NCI-H510A treated with DMSO at 0.1 percent for 48 hours (cell line): Measurements from ENCODE around the gene INTS11.
A peak's percentile ranks its signal among the peaks of the same experiment; 100 is the strongest.

ENCODE experiments used
- DNase-seq: peaks from one replicate; lab custom pipeline; 2025; lab: John Stamatoyannopoulos, UW

Gene INTS11

DNA sequence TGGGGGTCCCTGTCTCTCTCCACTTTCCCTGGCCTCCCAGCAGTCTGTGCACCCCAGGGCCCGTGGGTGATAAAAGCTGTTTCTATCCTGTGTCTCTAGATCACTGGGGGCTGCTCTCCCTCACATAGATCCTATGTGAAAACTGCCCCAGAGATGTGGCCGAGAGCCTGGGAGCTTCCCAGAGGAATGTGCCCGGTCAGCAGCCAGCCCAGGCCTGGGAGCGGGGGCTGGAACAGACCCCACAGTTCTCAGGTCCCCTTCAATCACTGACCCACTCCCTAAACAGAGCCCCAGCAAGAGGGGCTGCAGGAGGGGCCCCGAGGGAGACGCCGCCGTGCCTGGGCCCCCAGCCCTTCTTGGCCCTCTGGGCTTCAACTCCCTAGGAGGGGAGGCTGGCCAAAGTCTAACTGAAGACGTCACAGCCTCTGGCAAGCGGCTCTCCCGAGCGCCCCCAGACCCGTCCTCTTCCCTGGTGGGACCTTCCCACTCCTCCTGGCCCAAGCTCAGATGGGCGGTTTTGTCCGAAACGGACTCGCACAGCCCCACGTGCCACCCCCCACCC lies 33.5 kb upstream of the INTS11 start:
- no peak for DNase-seq

DNA sequence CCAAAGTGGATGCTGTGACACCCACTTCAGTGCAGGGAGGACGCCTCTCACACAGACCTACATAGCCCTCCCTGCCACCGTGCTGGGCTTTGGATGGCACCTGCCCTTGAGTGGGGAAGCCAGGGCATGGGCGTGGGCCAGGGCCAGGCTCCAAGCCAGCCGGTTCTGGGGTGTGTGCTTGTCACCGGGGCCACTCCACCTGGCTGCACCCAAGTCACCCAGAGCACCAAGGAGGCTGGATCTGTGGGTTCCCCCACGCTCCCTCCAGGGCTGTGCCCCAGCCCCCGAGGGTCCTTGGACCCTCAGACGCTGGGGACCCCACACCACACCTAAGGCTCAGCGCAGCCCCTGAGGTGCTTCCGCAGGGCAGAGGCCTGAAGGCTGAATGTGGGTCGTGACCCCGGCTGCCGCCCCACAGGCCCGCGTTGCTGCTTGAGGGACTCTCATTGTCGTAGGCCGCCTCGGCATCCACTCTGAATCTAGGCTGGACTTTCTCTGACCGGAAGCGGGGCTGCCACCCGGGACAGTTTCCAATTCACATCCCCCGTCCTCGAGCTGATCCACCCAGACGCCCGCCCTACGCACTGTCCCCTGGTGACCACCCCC lies 32.4 kb upstream of the INTS11 start:
- DNase-seq: no peak

DNA sequence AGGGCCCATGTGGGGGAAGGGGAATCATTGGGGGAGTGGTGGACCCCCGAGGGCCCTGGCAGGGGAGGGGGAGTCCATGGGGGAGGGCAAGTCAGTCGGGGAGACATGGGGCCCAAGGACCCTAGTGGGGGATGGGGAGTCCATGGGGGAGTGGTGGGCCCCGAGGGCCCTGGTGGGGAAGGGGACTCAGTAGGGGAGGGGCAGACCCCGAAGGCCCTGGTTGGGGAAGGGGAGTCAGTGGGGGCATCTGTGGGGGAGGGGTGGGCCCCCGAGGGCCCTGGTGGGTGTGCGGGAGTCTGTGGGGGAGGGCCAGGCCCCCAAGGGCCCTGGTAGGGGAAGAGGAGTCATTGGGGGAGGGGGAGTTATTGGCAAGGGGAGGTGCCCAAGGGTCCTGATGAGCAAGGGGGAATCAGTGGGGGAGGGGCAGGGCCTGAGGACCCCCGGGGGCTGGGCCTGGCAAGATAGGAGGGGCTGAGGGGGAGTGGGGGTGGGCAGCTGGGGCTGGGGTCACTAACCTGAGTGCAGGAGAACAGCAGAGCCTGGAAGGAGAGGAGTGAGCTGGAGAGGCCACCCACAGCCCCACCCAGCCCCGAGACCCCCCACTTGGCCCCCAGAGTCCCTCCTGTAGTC lies 31.8 kb upstream of the INTS11 start:
- no peak for DNase-seq

DNA sequence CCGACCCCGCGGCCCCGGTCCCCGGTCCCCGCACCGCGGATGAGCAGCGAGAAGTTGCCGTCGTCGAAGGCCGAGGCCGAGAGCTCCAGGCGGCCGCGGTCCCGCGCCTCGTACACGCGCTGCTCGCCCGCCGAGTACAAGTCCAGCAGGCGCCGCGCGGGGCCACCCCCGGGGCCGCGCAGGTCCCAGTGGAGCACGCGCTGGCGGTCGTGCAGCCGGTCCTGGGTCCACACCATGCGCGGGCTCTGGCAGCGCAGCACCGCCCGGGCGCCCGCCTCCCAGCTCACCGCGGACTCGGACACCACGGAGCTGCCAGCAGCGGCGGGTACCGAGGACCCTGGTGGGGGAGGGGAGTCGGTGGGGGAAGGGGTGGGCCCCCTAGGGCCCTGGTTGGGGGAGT lies 31.0 kb upstream of the INTS11 start:
- DNase-seq: no peak

DNA sequence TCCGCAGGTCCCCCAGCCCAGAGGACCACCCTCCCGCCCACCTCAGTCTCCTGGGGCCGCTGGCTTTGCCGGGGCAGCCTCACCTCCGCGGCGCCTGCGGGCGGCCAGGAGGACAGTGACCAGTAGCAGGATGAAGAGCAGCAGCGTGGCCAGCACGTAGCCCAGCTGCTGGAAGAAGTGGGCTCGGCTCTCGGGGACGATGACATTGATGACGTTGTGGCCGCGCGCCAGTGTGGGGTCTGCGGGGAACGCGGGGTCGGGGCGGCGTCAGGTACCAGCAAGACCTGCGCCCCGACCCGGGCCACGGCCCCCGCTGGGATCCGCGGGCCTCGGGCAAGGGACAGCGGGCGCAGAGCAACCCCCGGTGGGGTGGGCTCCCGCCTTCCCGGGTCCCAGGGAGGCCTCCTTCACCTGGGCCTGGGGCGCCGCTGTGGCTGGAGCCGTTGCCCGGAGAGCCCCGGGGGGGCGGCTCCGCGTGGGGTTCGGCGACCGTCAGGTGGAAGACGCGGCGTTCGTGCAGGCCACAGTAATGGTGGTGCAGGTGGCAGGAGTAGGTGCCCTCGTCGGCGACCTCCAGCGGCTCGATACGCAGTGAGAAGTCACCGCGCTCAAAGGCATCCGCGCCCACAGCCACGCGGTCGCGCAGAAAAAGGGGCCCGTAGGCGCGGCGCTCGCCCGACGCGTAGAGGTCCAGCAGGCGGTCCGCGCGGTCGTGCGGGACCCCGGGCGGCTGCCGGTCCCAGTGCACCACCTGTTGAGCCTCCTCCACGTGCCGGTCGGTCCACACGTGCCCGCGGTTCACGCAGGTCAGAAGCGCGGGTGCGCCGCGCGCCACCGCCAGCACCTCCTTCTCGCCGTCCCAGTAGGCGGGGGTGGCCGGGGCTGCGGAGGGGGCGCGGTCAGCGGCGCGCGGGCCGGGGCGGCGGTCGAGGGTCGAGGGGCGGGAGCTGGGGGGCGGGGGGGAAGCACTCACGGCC lies 30.1 kb upstream of the INTS11 start:
- no peak for DNase-seq

DNA sequence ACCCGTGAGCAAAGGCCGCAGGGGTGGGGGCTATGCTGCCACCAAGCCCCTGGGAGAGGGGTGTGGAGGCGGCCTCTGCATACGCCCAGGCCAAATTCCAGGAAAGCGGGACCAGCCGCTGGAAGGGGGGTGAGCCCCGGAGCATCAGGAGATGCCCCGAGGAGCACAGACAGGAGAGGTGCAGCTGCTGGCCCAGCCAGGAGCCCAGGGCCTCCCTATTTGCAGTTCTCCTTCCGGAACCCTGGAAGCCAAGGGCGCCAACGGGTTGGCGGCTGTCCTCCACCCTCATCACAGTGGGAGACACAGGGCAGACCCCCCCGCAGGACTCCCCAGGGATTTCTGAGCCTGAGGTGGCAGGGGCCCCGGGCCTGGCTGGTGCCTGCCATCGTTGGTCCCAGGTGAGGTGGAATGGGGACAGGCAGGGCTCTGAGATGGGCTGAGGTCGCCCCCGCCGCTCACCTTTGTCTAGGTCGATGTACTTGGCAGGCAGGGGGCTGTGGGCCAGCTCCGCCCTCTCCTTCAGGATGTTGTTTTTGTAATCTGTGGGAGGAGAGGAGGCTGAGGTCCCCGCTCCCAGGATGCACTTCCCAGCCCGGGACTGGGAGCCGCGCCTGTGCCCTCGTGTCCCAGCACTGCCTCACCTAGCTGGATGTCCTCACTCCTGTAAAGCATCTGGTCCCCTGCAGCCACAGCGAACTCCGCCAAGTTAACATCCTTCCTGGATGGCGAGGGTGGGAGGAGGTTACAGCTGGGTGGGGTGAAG lies 29.1 kb upstream of the INTS11 start:
- DNase-seq: peak; percentile 46

DNA sequence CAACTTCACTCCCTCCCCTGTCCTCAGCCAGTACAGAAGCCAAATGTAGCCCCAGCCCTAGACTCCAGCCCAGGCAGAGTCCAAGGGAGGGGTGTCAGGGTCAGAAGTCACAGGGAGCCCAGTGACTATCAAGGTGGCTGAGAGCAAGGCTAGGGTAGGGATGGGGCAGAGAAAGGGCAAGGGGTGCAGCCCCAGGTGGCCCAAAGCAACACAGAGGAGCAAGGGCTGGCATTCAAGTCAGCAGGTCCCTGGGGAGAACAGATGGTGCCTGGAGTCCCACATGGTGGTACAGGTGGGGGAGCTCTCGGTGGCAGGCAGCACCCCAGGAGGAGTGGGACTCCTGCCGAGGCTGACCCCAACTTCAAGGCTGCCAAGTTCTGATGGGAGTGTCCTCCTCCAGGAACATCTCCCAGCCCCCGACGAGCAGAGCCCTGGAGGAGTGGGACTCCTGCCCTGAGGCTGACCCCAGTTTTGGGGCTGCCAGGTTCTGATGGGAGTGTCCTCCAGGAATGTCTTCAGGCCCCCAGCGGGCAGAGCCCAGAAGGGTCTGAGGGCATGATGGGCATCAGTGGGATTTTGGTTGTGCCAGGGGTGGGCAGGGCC lies 28.4 kb upstream of the INTS11 start:
- DNase-seq: no peak

DNA sequence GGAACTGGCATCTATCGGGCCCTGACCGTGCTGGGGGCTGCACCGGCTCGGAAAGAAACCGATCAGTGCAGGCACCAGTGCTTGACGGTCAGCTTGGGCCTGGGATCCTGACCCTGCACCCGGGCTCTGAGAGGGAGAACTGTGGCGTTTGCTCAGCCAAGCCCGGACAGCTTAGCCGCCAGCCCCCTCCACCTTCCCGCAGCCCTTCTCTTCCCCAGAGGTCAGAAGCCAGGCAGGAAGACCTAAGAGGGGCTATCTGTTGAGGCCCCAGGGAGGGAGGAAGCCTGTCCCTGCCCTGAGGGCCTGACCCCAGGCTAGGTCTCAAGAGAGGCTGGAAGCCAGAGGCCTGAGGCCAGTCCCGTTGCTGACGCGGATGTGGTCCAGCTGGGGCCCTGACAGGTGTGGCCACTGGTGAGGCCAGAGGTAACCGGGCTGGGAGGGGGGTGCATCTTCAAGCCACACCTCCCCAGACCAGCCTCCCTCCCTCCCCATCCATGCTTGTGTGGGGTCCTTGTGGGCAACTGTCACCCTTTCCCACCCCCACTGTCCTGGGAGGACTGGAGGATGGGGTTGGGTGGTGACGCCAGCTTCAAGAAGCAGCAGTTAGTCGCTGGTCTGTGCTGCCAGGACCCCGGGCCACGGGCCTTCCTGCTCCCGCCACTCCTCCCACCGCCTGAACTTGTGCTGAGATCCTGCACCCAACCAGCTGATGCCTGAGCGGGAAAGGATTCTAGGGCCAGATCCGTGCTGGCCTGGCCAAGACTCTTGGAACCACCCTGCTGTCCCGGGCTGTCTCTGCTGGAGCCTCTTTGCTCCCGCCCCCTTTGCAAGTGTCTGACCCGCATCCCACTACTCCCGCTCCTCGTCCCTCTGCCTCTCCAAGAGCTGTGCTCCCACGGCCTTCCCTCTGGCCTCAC lies 27.3 kb upstream of the INTS11 start:
- no peak for DNase-seq

DNA sequence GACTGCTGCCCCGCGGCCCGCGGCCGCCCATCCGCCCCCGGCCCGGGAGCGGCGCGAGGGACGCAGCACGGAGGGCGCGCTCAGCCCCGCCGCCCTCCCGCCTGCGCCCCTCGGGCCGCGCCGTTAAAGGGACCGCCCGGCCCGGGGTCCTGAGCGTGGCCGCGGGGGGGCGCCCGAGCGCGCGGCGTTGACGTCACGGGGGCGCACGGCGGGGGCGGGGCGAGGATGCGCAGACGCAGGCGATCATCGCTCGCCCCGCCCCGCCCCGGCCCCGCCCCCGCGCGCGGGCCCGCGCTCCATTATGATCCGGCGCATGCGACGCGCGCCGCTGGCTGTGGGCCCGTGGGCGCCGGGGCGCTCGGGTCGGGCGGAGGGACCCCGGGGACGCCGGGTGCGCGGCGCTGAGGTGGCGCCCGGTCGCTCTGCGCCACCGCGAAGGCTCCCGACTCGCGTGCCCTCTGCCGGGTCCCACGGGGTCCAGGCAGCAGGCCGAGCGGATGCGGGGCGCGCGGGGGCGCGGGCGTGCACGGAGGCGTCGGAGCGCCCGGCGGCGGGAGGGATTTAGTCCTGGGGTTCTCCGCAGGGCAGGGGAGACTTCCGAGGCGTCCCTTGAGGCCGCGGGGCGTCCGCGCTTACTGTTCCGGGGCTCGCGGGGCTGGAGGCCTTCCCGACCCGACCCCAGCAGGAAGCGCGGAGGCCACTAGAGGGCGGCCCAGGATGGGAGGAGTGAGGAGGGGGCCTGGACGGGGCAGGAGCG lies 25.0 kb upstream of the INTS11 start, which contains the start of gene DVL1:
Gene DVL1 (minus strand): TSS at position 163 of the 757 bp plus-strand sequence. CDS start 353 bp downstream, outside the sequence.
- peak; percentile 86 for DNase-seq

DNA sequence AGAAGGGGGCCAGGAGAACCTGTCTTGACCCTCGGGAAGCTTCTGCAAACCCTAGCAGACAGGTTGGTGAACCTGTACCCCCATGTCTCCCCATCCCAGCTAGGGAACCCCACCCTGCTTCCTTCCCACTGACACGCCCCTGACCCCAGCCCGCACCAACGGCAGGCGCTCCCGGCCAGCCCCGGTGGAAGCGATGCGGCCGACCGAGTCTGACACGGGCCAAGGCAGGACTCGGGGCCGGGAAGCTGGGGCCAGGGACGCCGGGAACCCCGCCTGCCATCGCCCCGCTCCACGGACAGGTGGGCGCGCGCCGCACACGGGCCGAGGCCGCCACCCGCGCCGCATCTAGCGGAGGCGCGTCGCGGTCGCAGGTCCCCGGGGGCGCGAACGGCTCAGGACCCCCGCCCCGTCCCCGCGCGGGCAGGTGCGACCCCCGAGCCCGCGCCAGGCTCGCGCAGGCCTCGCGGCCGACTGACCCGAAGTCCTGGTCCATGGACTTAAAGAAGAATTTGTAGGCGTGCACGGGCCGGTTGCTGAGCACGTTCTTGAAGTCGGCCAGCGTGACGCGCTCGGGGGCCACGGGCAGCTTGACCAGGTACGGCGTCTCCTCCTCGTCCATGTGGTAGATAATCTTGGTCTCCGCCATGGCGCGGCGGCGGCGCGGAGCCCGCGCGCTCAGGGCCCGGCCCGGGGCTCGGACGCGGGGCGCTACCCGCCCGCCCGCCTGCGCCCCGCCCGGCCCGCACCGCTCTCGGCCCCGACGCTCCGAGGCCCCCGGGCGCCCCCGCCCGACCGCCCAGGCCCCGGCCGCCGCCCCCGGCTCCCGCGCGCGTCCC lies 24.2 kb upstream of the INTS11 start:
- no peak for DNase-seq

DNA sequence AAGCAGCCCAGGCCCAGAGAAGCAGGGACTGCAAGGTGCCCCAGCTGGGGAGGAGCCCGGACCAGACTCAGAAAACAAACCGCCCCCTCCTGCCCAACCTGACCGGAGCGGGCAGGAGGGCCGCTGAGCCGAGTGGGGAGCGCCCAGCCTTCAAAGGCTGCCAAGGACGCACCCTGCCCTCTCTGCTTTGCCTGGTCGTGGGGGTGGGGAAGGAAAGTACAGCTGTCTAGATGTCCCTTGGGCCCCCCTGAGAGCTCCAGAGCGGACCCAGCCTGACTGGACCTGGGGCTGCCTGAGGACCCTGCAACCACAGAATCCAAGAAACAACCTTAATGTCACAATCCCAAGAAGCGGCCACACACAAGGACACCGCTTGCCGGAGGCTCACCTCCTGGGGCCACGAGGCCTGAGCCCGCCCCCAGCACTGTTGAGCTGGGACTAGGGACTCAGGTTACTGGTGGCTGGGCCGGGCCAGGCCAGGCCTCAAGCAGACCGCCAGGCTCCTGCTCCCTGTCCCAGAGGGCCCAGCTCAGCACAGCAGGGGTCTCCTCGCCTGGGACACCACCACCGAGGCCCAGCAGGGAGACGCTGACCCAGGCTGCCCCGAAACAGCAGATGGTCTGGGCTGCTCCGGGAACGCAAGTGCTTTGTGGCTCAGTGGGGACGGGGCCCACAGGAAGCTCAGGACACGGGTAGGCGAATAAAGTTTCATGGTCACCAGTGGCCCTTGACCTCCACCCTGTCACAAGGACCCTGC lies 23.4 kb upstream of the INTS11 start:
- peak; percentile 88 for DNase-seq

DNA sequence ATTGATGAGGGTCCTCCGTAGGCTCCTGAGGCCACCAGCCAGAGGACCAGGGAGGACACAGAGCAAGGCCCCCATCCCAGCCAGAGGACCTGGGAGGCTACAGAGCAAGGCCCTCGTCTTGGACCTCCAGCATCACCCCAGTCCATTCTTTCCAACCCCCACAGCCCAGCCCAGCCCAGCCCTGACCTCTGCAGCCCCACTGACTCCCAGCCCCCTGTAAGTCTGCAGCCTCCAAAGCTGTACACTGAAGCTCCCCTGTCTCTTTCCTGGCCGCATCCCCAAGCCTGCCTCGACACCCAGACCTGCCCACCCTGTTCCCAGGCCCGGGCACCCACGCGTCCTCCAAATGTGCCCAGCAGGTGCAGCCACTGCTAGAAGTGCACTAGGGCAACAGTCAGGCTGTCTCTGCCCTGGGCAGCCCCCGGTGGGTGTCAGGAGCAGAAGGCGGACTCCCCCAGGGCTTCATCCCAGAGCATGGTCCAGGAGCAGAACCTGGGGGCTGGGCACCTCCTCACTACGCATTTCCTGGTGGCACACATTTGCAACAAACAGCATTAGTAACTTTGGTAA lies 22.7 kb upstream of the INTS11 start:
- no peak for DNase-seq

DNA sequence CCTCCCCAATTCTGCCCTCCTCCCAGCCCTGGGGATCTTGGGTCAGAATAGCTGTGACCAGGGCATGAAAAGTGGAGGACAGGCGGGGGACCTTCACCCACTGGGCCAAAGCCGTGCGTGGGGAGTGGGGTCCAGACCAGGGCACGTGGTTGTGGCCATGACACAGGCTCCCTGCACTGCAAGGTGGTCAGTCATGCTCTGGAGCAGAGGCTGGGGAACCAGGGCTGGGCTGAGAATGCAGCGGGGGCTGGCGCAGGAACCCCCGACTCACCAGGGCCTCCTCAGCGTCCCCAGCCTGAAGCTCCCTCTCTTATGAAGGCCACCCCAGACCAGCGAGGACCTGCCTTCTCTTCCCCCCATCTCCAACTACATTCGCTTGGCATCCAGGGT lies 22.0 kb upstream of the INTS11 start:
- no peak for DNase-seq

DNA sequence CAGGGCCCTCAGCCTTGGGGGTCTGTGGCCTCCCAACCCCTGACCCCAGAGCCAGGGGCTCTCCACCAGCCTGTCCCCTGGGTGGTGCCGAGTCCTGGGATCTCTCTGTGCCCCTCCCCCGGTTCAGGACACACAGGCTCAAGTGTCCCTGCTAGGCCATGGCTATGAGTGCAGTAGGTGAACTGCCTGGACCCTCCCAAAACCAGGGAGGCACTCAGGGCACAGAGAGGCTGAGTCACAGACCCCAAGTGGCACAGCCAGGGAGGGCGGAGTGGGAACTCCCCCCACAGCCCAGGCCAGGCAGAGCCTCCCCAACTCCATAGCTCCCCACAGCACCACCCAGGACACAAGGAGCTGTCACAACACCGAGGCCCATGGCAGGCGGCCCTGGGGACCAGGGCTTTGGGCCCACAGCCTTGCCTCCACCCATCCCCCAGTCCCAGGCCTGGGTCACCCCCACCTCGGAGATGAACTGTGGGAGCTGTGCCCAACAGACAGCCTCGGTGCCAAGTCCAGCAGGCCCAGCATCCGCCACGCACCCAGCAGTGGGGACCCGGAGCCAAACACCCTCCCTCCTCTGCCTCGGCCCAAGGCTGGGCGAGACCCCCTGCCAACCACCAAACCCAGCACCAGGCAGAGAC lies 21.5 kb upstream of the INTS11 start:
- DNase-seq: no peak

DNA sequence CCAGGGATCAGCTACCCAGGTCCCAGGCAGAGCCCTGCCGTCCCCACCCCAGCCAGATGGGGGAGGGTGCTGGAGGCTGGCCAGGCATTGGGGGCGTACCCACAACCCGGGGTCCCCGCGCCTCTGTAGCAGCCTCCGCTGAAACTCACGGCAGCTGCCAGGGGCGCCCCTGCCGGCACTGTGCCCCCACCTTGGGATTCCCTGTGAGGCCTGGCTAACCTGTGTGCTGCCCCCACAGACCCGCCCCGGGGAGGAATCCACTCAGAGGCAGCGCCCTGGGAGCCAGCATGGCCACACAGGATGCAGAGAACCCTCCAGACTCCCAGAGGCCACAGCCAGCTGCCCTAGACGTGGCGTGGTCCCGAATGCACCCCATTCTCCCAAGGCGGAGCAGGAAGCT lies 20.9 kb upstream of the INTS11 start:
- no peak for DNase-seq

DNA sequence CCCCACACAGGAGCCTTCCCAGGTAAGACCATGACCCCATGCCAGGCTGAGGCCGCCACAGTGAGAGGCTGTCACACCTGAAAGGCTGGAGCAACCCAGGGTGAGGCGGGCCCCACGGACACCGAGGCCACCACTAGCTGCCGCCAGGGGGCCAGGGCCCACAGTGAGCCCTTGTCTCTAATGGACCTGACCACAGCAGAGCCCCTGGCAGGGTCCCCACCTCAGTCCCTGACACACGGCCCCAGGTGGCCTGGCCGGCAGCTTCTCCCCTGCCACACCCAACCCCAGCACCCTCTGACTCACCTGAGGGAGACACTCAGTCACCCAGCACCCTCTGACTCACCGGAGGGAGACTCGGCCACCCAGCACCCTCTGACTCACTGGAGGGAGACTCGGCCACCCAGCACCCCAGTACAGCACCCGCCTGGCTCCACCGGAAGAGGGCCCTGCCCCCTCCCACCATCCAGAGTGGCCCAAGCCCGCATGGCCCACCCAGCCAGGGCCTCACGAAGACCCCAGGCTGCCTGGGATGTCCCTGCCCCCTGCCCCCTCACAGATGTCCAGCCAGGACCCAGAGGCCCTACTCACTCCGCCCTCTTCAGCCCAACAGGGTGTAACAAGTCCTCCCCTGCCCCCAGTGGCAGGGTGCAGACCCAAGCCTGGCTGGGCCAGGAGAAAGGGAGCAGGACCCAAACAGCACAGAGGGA lies 20.3 kb upstream of the INTS11 start:
- no peak for DNase-seq
